Endothelial cell of umbilical vein (primary cell): Measurements from ENCODE around the gene PGS1. TPM values are rescaled to one million over a fixed set of nuclear protein-coding genes. Genes with fewer than 3 reads are reported as not detected.

Experiments
- BruUV-seq: library from RNA; stranded (reverse); fragments of 400-500 nt; replicated peaks from 2 replicates; lab custom pipeline; 2021; lab: Mats Ljungman, UMichigan
- CTCF ChIA-PET: fragments of 300-600, 350-600 bp; sonication (Branson Sonifier 250); formaldehyde crosslinking; loops from one replicate; lab custom pipeline; 2021; ENCODE audit warnings: antibody characterized with exemption, inconsistent platforms; lab: Charles Lee
- POLR2A ChIA-PET: fragments of 300-600, 350-600 bp; sonication (Branson Sonifier 250); formaldehyde crosslinking; loops from one replicate; lab custom pipeline; 2021; ENCODE audit warnings: antibody characterized with exemption, inconsistent platforms; lab: Charles Lee
- DNase-seq: peaks from one replicate; pipeline ENCODE4 v3.0.0-alpha.2; 2011; ENCODE audit warnings: low read depth, low spot score
- FAIRE-seq: peaks from 2 replicates; lab custom pipeline; 2011; peaks lifted over from hg19 to GRCh38; lab: Jason Lieb, UNC
- H2AFZ ChIP-seq: 2 replicates; pipeline ENCODE4 v1.6.0; 2012; ENCODE audit warnings: low read depth, low read length, control low read depth, inconsistent platforms
- H3K27ac ChIP-seq: 2 replicates; pipeline ENCODE4 v1.5.1; 2011; ENCODE audit warnings: low read depth, mild to moderate bottlenecking, control low read depth, low read length, moderate library complexity; ENCODE audit not compliant: insufficient read depth
- H3K27me3 ChIP-seq, 2 experiments: 2 replicates each; pipeline versions ENCODE4 v1.6.0 to v1.6.1; 2011; ENCODE audit warnings: low read length in 2 of 2, mixed read lengths in 1 of 2; ENCODE audit not compliant: control insufficient read depth in 2 of 2, insufficient read depth in 2 of 2
- H3K36me3 ChIP-seq, 2 experiments: 2 replicates in 1 of 2; 3 replicates in 1 of 2; pipeline ENCODE4 v1.5.1; 2011; ENCODE audit warnings: low read length in 2 of 2, mild to moderate bottlenecking in 1 of 2, moderate library complexity in 1 of 2; ENCODE audit not compliant: control insufficient read depth in 2 of 2, insufficient read depth in 2 of 2; ENCODE audit errors: extremely low read depth in 1 of 2
- H3K4me1 ChIP-seq: 3 replicates; pipeline ENCODE4 v1.5.1; 2011; ENCODE audit warnings: mild to moderate bottlenecking, low read length; ENCODE audit not compliant: control insufficient read depth, insufficient read depth; ENCODE audit errors: extremely low read depth
- H3K4me2 ChIP-seq: 2 replicates; pipeline ENCODE4 v1.6.1; 2011; ENCODE audit warnings: low read length, control low read depth, mixed read lengths; ENCODE audit not compliant: insufficient read depth
- H3K4me3 ChIP-seq, 3 experiments: fragments of 200-600 bp in 1 of 3; sonication (generic), shearing (Covaris generic) in 1 of 3; replicated peaks in 1 of 3; 2 replicates each; pipeline ENCODE4 v1.5.1; 2011 to 2016; ENCODE audit warnings: control low read depth in 3 of 3, low read length in 3 of 3, mild to moderate bottlenecking in 2 of 3, inconsistent platforms in 1 of 3, low read depth in 1 of 3, moderate library complexity in 1 of 3; ENCODE audit not compliant: insufficient read depth in 1 of 3
- H3K79me2 ChIP-seq: 2 replicates; pipeline ENCODE4 v1.6.0; 2012; ENCODE audit warnings: low read length, inconsistent platforms; ENCODE audit not compliant: control insufficient read depth, insufficient read depth
- H3K9ac ChIP-seq: replicated peaks from 2 replicates; pipeline ENCODE3; 2011; ENCODE audit warnings: low read length, control low read depth; ENCODE audit not compliant: insufficient read depth; ENCODE audit errors: extremely low read depth
- H3K9me1 ChIP-seq: replicated peaks from 3 replicates; pipeline ENCODE4 v1.6.0; 2011; ENCODE audit warnings: mild to moderate bottlenecking, low read length; ENCODE audit not compliant: control insufficient read depth, insufficient read depth; ENCODE audit errors: extremely low read depth
- H3K9me3 ChIP-seq: replicated peaks from 2 replicates; pipeline ENCODE4 v1.5.1; 2012; ENCODE audit warnings: low read length, inconsistent platforms; ENCODE audit not compliant: control insufficient read depth, insufficient read depth
- H4K20me1 ChIP-seq: replicated peaks from 2 replicates; pipeline ENCODE3; 2011; ENCODE audit warnings: mild to moderate bottlenecking, low read length; ENCODE audit not compliant: control insufficient read depth, insufficient read depth; ENCODE audit errors: extremely low read depth
- CTCF ChIP-seq, 2 donors: IDR thresholded peaks; 1 replicate in 1 of 2; 2 replicates in 1 of 2; pipeline ENCODE4 v1.5.1; 2011; ENCODE audit warnings: low read length in 2 of 2, mild to moderate bottlenecking in 2 of 2, moderate library complexity in 2 of 2, control low read depth in 1 of 2, inconsistent platforms in 1 of 2, low read depth in 1 of 2; ENCODE audit not compliant: insufficient read depth in 1 of 2; ENCODE audit errors: extremely low read depth in 1 of 2
- EZH2 ChIP-seq: IDR thresholded peaks from 2 replicates; pipeline ENCODE4 v1.6.1; 2012; ENCODE audit warnings: borderline replicate concordance, low read depth, mild to moderate bottlenecking, moderate library complexity, low read length, inconsistent platforms; ENCODE audit not compliant: severe bottlenecking
- FOS ChIP-seq: IDR thresholded peaks from 2 replicates; pipeline ENCODE4 v1.6.1; 2011; ENCODE audit warnings: mild to moderate bottlenecking, low read length, moderate library complexity, borderline replicate concordance; ENCODE audit not compliant: insufficient read depth
- GATA2 ChIP-seq: IDR thresholded peaks from 2 replicates; pipeline ENCODE4 v1.7.0; 2011; ENCODE audit warnings: low read depth, mild to moderate bottlenecking, moderate library complexity, mixed read lengths, low read length; ENCODE audit not compliant: insufficient read length, insufficient read depth
- JUN ChIP-seq: IDR thresholded peaks from 2 replicates; pipeline ENCODE4 v1.6.1; 2011; ENCODE audit warnings: borderline replicate concordance, low read depth; ENCODE audit not compliant: insufficient read length, insufficient read depth
- MAX ChIP-seq: IDR thresholded peaks from 2 replicates; pipeline ENCODE4 v1.6.1; 2011; ENCODE audit not compliant: insufficient read depth, insufficient read length
- MYC ChIP-seq: IDR thresholded peaks from one replicate; pipeline ENCODE4 v1.6.1; 2011; ENCODE audit warnings: mild to moderate bottlenecking, low read depth, low read length
- POLR2A ChIP-seq: IDR thresholded peaks from 2 replicates; pipeline ENCODE4 v1.6.1; 2012; ENCODE audit warnings: low read depth, mild to moderate bottlenecking, control low read depth, low read length
- POLR2AphosphoS5 ChIP-seq: IDR thresholded peaks from 2 replicates; pipeline ENCODE4 v1.6.1; 2012; ENCODE audit warnings: low read depth, mild to moderate bottlenecking, control low read depth, low read length, moderate library complexity; ENCODE audit not compliant: insufficient read depth
- dilution Hi-C: fragments of 300-500 bp; cut with MboI; formaldehyde crosslinking; loops from one replicate; pipeline ENCODE4 v1.15.0; 2019; ENCODE audit warnings: low sequenced_read_pairs; ENCODE audit not compliant: extremely low pct_ligation_motif_present
- intact Hi-C: fragments of 100-400 bp; cut with micrococcal nuclease; formaldehyde crosslinking; loops from one replicate; pipeline ENCODE4 v1.10.0; 2022
- polyA plus RNA-seq, 4 experiments: library from polyadenylated mRNA; depleted of rRNA in 3 of 4; stranded (reverse) in 3 of 4; unstranded in 1 of 4; fragments of >200 nt; gene quantifications; 2 replicates each; pipeline versions ENCODE4 v1.2.1 to v1.2.3, GENCODE V29; 2011 to 2012; ENCODE audit warnings: missing spikeins in 1 of 4
- total RNA-seq: library from RNA; stranded (reverse); gene quantifications from 2 replicates; pipeline ENCODE4 v1.2.3, GENCODE V29; 2021

The PGS1 gene
- total and polyA plus RNA-seq, 2 donors (not counting 3 experiments of a cell fraction or from before 2014, with no cell fraction given): 50.8 to 66.0 TPM

GRCh38 chr17:78381601-78382232 lies 3.3 kb downstream of the PGS1 start:
- Histone ChIP-seq H3K4me3 (peak overlapping the region in 1 of 3 experiments; percentile 4), H3K27me3 (no peaks in the 10 kb centered on the region), H3K9ac (peak overlapping the region; percentile 30), H3K36me3 (no peaks in the 10 kb centered on the region), H3K4me1 (peaks cover 72% of the 10 kb centered on the region), H3K9me1 (no peaks in the 10 kb centered on the region), H3K4me2 (peak overlapping the region; percentile 69), H2AFZ (no peak overlapping the region), H3K79me2 (peaks cover 60% of the 10 kb centered on the region), H3K27ac (peak overlapping the region; percentile 91), H3K9me3 (no peaks in the 10 kb centered on the region), H4K20me1 (no peaks in the 10 kb centered on the region)
- peak; percentile 86 for DNase-seq
- peak; percentile 86 for FAIRE-seq
- TF ChIP-seq POLR2AphosphoS5: peak; percentile 12
- no peak for TF ChIP-seq EZH2
- no peak for TF ChIP-seq CTCF (IDR thresholded peaks at IDR 0.05; ENCODE audit: extremely low read depth in 1 of 2, insufficient read depth in 1 of 2, low read depth in 1 of 2, low read length in 2 of 2)
- TF ChIP-seq FOS: peak; percentile 81
- no peak for TF ChIP-seq JUN
- TF ChIP-seq POLR2A: no peak
- TF ChIP-seq GATA2: peak; percentile 84
- no peak for TF ChIP-seq MAX
- TF ChIP-seq MYC: no peak
- dilution Hi-C loops (no loop called here), intact Hi-C loops (loop anchor here (1.0 kb wide), 1 partner anchor 21 kb away; the partner anchor contains the start of gene SOCS3)
- BruUV-seq: no TSS peak
- POLR2A ChIA-PET: no interaction called here
- CTCF ChIA-PET: interaction anchor here (0.9 to 2.6 kb wide), 8 partner anchors 9 to 131 kb away, joined by 3 to 18 read pairs (median 6); partner anchors contain the start of gene SOCS3
